Neutrophil (primary cell): Measurements from ENCODE around the gene NXN.
"Not testable (repeated sequence)": the region's sequence is repeated elsewhere in the genome, so short reads cannot be mapped to it uniquely, and the experiment has no call there.

Source experiments
- H3K27ac ChIP-seq: fragments of 200-600 bp; sonication (generic); 2 replicates; pipeline ENCODE4 v1.5.1; 2016; ENCODE audit warnings: mild to moderate bottlenecking, moderate library complexity
- H3K27me3 ChIP-seq: fragments of 200-600 bp; sonication (generic); 2 replicates; pipeline ENCODE4 v1.6.0; 2016; ENCODE audit warnings: mild to moderate bottlenecking
- H3K36me3 ChIP-seq: fragments of 200-600 bp; sonication (generic); 2 replicates; pipeline ENCODE4 v1.5.1; 2017
- H3K4me1 ChIP-seq, 2 experiments: fragments of 200-600 bp in 1 of 2; sonication (generic) in 1 of 2; 1 replicate in 1 of 2; 2 replicates in 1 of 2; pipeline versions ENCODE4 v1.5.1 to v1.6.1; 2013 to 2016; ENCODE audit warnings: low read depth in 1 of 2, low read length in 1 of 2, mild to moderate bottlenecking in 1 of 2, moderate library complexity in 1 of 2; ENCODE audit not compliant: control insufficient read depth in 1 of 2, insufficient read depth in 1 of 2
- H3K4me3 ChIP-seq, 2 experiments: fragments of 200-600 bp in 1 of 2; sonication (generic) in 1 of 2; 1 replicate in 1 of 2; 2 replicates in 1 of 2; pipeline ENCODE4 v1.5.1; 2013 to 2016; ENCODE audit warnings: low read depth in 1 of 2, low read length in 1 of 2, mild to moderate bottlenecking in 1 of 2, moderate library complexity in 1 of 2
- H3K9me3 ChIP-seq: fragments of 200-600 bp; sonication (generic); 2 replicates; pipeline ENCODE4 v1.5.1; 2016
- CTCF ChIP-seq: fragments of 200-600 bp; sonication (generic); IDR thresholded peaks from 2 replicates; pipeline ENCODE4 v1.5.1; 2016; ENCODE audit warnings: antibody characterized with exemption

Gene NXN

GRCh38 chr17:876272-876671 is 103.3 kb downstream of the NXN start:
- Histone ChIP-seq H3K36me3 (no peaks in the 10 kb centered on the region), H3K4me1 (no peaks in the 10 kb centered on the region), H3K4me3 (no peak overlapping the region), H3K27me3 (peaks cover 44% of the 10 kb centered on the region), H3K27ac (no peak overlapping the region), H3K9me3 (no peaks in the 10 kb centered on the region)
- TF ChIP-seq CTCF = no peak

GRCh38 chr17:874590-874989 is 105.0 kb downstream of the NXN start:
- H3K27me3 ChIP-seq = peaks cover 43% of the 10 kb centered on the region
- not testable (repeated sequence) for H3K4me3 ChIP-seq, H3K9me3 ChIP-seq, H3K27ac ChIP-seq, H3K4me1 ChIP-seq, H3K36me3 ChIP-seq

- H3K4me3 ChIP-seq = no peak overlapping the region
- no peak for TF ChIP-seq CTCF
- H3K4me1 ChIP-seq = no peaks in the 10 kb centered on the region
- no peak overlapping the region for H3K27ac ChIP-seq
- H3K27me3 ChIP-seq = peaks cover 53% of the 10 kb centered on the region
- H3K36me3 ChIP-seq = no peaks in the 10 kb centered on the region
- no peaks in the 10 kb centered on the region for H3K9me3 ChIP-seq
These were observed 106.7 kb downstream of the NXN start for GRCh38 chr17:872855-873254.

- Histone ChIP-seq H3K9me3 (no peaks in the 10 kb centered on the region), H3K36me3 (no peaks in the 10 kb centered on the region), H3K4me1 (no peaks in the 10 kb centered on the region), H3K27ac (no peak overlapping the region), H3K4me3 (no peak overlapping the region), H3K27me3 (peaks cover 45% of the 10 kb centered on the region)
- TF ChIP-seq CTCF = no peak
These were observed 107.6 kb downstream of the NXN start for GRCh38 chr17:871751-872519.

GRCh38 chr17:869567-870525 is 109.7 kb downstream of the NXN start:
- no peak for TF ChIP-seq CTCF
- Histone ChIP-seq H3K4me3 (no peak overlapping the region), H3K9me3 (no peaks in the 10 kb centered on the region), H3K4me1 (no peaks in the 10 kb centered on the region), H3K27me3 (peaks cover 42% of the 10 kb centered on the region), H3K27ac (no peak overlapping the region), H3K36me3 (no peaks in the 10 kb centered on the region)

GRCh38 chr17:869086-869485 is 110.5 kb downstream of the NXN start:
- Histone ChIP-seq H3K27me3 (peaks cover 44% of the 10 kb centered on the region), H3K27ac (no peak overlapping the region), H3K4me1 (no peaks in the 10 kb centered on the region), H3K36me3 (no peaks in the 10 kb centered on the region), H3K4me3 (no peak overlapping the region), H3K9me3 (no peaks in the 10 kb centered on the region)
- no peak for TF ChIP-seq CTCF
